Gastrocnemius medialis (tissue), 4 donors: ENCODE results near the gene LRIG1.

Experiments
- CTCF ChIP-seq, 5 experiments: fragments of 450-650 bp in 3 of 5; fragments of 200-600 bp in 2 of 5; sonication (generic) in 2 of 5; IDR thresholded peaks in 4 of 5; conservative IDR thresholded peaks in 1 of 5; 1 replicate in 4 of 5; 2 replicates in 1 of 5; pipeline ENCODE4 v1.5.1; 2016 to 2019; ENCODE audit warnings: antibody characterized with exemption in 5 of 5, mild to moderate bottlenecking in 3 of 5, moderate library complexity in 3 of 5
- POLR2A ChIP-seq, 2 donors: fragments of 450-650 bp; IDR thresholded peaks; one replicate each; pipeline ENCODE4 v1.6.1; 2017; ENCODE audit warnings: antibody characterized with exemption in 2 of 2, mild to moderate bottlenecking in 2 of 2, moderate library complexity in 2 of 2

GRCh38 chr3:66397745-66398144, 103.1 kb downstream of the LRIG1 start:
- no peak for TF ChIP-seq CTCF (IDR thresholded peaks at IDR 0.05 in 4 of 5, conservative IDR thresholded peaks at IDR 0.05 in 1 of 5)
- TF ChIP-seq POLR2A (IDR thresholded peaks at IDR 0.05) = no peak
